CD14-positive monocyte (primary cell): ENCODE measurements around the gene CDH18. TPM values are rescaled to one million over a fixed set of nuclear protein-coding genes. Genes with fewer than 3 reads are reported as not detected.

Source experiments
- DNase-seq, 3 donors: peaks; one replicate each; pipeline ENCODE4 v3.0.0-alpha.2; 2011 to 2022
- H2AFZ ChIP-seq: 2 replicates; pipeline ENCODE4 v1.6.0; 2012; ENCODE audit warnings: mild to moderate bottlenecking, low read depth, low read length, inconsistent platforms; ENCODE audit not compliant: insufficient read depth, poor library complexity, severe bottlenecking
- H3K27ac ChIP-seq, 2 donors: 1 replicate in 1 of 2; 2 replicates in 1 of 2; pipeline ENCODE4 v1.5.1; 2012 to 2013; ENCODE audit warnings: low read length in 2 of 2, control low read depth in 1 of 2, inconsistent platforms in 1 of 2, low read depth in 1 of 2, mild to moderate bottlenecking in 1 of 2
- H3K27me3 ChIP-seq, 2 donors: one replicate each; pipeline versions ENCODE4 v1.6.0 to v1.6.1; 2011 to 2013; ENCODE audit warnings: low read length in 2 of 2; ENCODE audit not compliant: control insufficient read depth in 2 of 2, insufficient read depth in 2 of 2
- H3K36me3 ChIP-seq, 2 donors: replicated peaks in 1 of 2; 1 replicate in 1 of 2; 2 replicates in 1 of 2; pipeline versions ENCODE4 v1.5.1 to v1.6.1; 2012 to 2013; ENCODE audit warnings: low read length in 2 of 2, control low read depth in 1 of 2, inconsistent platforms in 1 of 2, mild to moderate bottlenecking in 1 of 2; ENCODE audit not compliant: insufficient read depth in 2 of 2, control insufficient read depth in 1 of 2
- H3K4me1 ChIP-seq, 2 donors: 1 replicate in 1 of 2; 2 replicates in 1 of 2; pipeline versions ENCODE4 v1.5.1 to v1.6.1; 2012 to 2013; ENCODE audit warnings: low read length in 2 of 2, control low read depth in 1 of 2, inconsistent platforms in 1 of 2, mild to moderate bottlenecking in 1 of 2, moderate library complexity in 1 of 2; ENCODE audit not compliant: insufficient read depth in 2 of 2, control insufficient read depth in 1 of 2
- H3K4me2 ChIP-seq: replicated peaks from 2 replicates; pipeline ENCODE3; 2012; ENCODE audit warnings: low read length, moderate library complexity, mild to moderate bottlenecking; ENCODE audit not compliant: poor library complexity, severe bottlenecking; ENCODE audit errors: extremely low read depth
- H3K4me3 ChIP-seq, 3 experiments: fragments of 200-600 bp in 1 of 3; sonication (generic) in 1 of 3; replicated peaks in 1 of 3; 1 replicate in 2 of 3; 2 replicates in 1 of 3; pipeline ENCODE4 v1.5.1; 2011 to 2013; ENCODE audit warnings: low read length in 3 of 3, mild to moderate bottlenecking in 3 of 3, control low read depth in 2 of 3, low read depth in 2 of 3, inconsistent platforms in 1 of 3, moderate library complexity in 1 of 3
- H3K79me2 ChIP-seq: 2 replicates; pipeline ENCODE4 v1.6.0; 2012; ENCODE audit warnings: mild to moderate bottlenecking, control low read depth, inconsistent platforms, low read length, moderate library complexity; ENCODE audit not compliant: insufficient read depth
- H3K9ac ChIP-seq: 2 replicates; pipeline ENCODE4 v1.6.0; 2017; ENCODE audit warnings: low read length, mild to moderate bottlenecking; ENCODE audit not compliant: insufficient read depth, poor library complexity, severe bottlenecking
- H3K9me3 ChIP-seq, 2 donors: replicated peaks in 1 of 2; 1 replicate in 1 of 2; 2 replicates in 1 of 2; pipeline versions ENCODE4 v1.5.1 to v1.6.1; 2012 to 2013; ENCODE audit warnings: low read length in 2 of 2, control low read depth in 1 of 2; ENCODE audit not compliant: control insufficient read depth in 1 of 2, insufficient read depth in 1 of 2
- H4K20me1 ChIP-seq: 2 replicates; pipeline ENCODE4 v1.6.0; 2012; ENCODE audit warnings: mild to moderate bottlenecking, low read length, control low read depth, moderate library complexity; ENCODE audit not compliant: insufficient read depth
- H3K27ac Mint-ChIP-seq, 7 donors: one replicate each; pipeline ENCODE4 v1.8.0; 2020; ENCODE audit warnings: mild to moderate bottlenecking in 7 of 7, mixed read lengths in 7 of 7, moderate library complexity in 6 of 7, inconsistent platforms in 2 of 7
- H3K27me3 Mint-ChIP-seq, 3 donors: one replicate each; pipeline ENCODE4 v1.8.0; 2021 to 2022; ENCODE audit warnings: low read depth in 3 of 3, mild to moderate bottlenecking in 3 of 3, mixed read lengths in 3 of 3, moderate library complexity in 3 of 3, inconsistent platforms in 1 of 3
- H3K36me3 Mint-ChIP-seq, 2 donors: one replicate each; pipeline ENCODE4 v1.8.0; 2020; ENCODE audit warnings: mixed read lengths in 2 of 2, inconsistent platforms in 1 of 2, mild to moderate bottlenecking in 1 of 2
- H3K4me1 Mint-ChIP-seq: one replicate; pipeline ENCODE4 v1.8.0; 2020; ENCODE audit warnings: mild to moderate bottlenecking, mixed read lengths
- H3K4me3 Mint-ChIP-seq, 2 donors: one replicate each; pipeline ENCODE4 v1.8.0; 2020; ENCODE audit warnings: mild to moderate bottlenecking in 2 of 2, mixed read lengths in 2 of 2, moderate library complexity in 1 of 2
- H3K9me3 Mint-ChIP-seq, 7 donors: one replicate each; pipeline ENCODE4 v1.8.0; 2020 to 2022; ENCODE audit warnings: mixed read lengths in 7 of 7, mild to moderate bottlenecking in 6 of 7, moderate library complexity in 6 of 7, inconsistent platforms in 2 of 7
- whole genome bisulfite sequencing: methylation state at CpG from one replicate; pipeline ENCODE4 v1.1.5; 2013; ENCODE audit warnings: missing lambda C conversion rate; ENCODE audit not compliant: insufficient coverage; 5-methylcytosine and 5-hydroxymethylcytosine counted together
- intact Hi-C, 2 donors: fragments of 100-400 bp; cut with micrococcal nuclease; formaldehyde crosslinking; loops; one replicate each; pipeline versions ENCODE4 v1.15.0 to v1.15.1; 2023
- polyA plus RNA-seq, 3 donors: library from polyadenylated mRNA; depleted of rRNA in 1 of 3; unstranded in 2 of 3; stranded (reverse) in 1 of 3; fragments of 300-500 nt in 2 of 3; fragments of >200 nt in 1 of 3; fragmentation: Illumina TruSeq in 2 of 3; gene quantifications; 1 replicate in 2 of 3; 2 replicates in 1 of 3; pipeline ENCODE4 v1.2.3, GENCODE V29; 2012 to 2021
- TF ChIP-seq, protein P1 (sequence below): fragments of 200-600 bp; IDR thresholded peaks from one replicate; pipeline ENCODE4 v1.8.0; 2022; ENCODE audit warnings: antibody characterized with exemption, mild to moderate bottlenecking

CDH18 gene
- polyA plus RNA-seq, 3 donors = not detected

DNA sequence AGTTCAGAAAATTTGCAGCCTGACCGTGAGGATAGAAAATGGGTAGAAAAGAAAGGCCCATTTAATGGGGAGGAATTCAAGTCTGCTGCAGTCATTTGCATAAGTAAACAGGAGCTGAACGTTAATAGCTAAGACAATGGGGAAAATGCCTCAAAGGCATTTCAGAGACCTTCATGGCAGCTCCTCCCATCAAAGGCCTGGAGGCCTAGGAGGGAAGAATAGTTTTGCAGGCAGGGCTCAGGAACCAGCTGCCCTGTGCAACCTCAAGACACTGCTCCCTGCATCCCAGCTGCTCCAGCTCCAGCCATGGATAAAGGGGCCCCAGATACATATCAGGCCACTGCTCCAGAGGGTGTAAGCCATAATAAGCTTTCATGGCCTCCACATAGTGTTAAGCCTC is 32.2 kb upstream of the CDH18 start:
- no peaks in the 10 kb centered on the region for H3K36me3 ChIP-seq
- 89% methylated on average over 1 of the region's 2 CpGs for WGBS
- Mint-ChIP-seq H3K27me3 (no peaks in the 10 kb centered on the region), H3K9me3 (peaks cover 3 to 14% (median 7%) of the 10 kb centered on the region in 7 donors), H3K4me1 (no peaks in the 10 kb centered on the region), H3K27ac (no peak overlapping the region), H3K4me3 (no peak overlapping the region), H3K36me3 (no peaks in the 10 kb centered on the region)
- no peaks in the 10 kb centered on the region for H3K79me2 ChIP-seq
- H3K4me3 ChIP-seq = no peak overlapping the region
- no peak for DNase-seq
- no peaks in the 10 kb centered on the region for H4K20me1 ChIP-seq
- H3K4me2 ChIP-seq = no peak overlapping the region
- TF ChIP-seq, protein P1, sequence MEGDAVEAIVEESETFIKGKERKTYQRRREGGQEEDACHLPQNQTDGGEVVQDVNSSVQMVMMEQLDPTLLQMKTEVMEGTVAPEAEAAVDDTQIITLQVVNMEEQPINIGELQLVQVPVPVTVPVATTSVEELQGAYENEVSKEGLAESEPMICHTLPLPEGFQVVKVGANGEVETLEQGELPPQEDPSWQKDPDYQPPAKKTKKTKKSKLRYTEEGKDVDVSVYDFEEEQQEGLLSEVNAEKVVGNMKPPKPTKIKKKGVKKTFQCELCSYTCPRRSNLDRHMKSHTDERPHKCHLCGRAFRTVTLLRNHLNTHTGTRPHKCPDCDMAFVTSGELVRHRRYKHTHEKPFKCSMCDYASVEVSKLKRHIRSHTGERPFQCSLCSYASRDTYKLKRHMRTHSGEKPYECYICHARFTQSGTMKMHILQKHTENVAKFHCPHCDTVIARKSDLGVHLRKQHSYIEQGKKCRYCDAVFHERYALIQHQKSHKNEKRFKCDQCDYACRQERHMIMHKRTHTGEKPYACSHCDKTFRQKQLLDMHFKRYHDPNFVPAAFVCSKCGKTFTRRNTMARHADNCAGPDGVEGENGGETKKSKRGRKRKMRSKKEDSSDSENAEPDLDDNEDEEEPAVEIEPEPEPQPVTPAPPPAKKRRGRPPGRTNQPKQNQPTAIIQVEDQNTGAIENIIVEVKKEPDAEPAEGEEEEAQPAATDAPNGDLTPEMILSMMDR = no peak
- no peaks in the 10 kb centered on the region for H3K27me3 ChIP-seq
- H3K4me1 ChIP-seq = no peaks in the 10 kb centered on the region
- peaks cover 16 to 17% of the 10 kb centered on the region in 2 donors for H3K9me3 ChIP-seq
- intact Hi-C loops = no loop called here
- no peak overlapping the region for H3K27ac ChIP-seq
- H2AFZ ChIP-seq = no peak overlapping the region
- H3K9ac ChIP-seq = no peak overlapping the region

- Histone ChIP-seq H3K4me1 (no peaks in the 10 kb centered on the region), H3K27ac (no peak overlapping the region), H3K79me2 (no peaks in the 10 kb centered on the region), H3K27me3 (no peaks in the 10 kb centered on the region), H4K20me1 (no peaks in the 10 kb centered on the region), H3K9me3 (peaks cover 11 to 25% of the 10 kb centered on the region in 2 donors), H3K9ac (no peak overlapping the region), H3K4me2 (no peak overlapping the region), H3K36me3 (no peaks in the 10 kb centered on the region), H3K4me3 (no peak overlapping the region), H2AFZ (no peak overlapping the region)
- intact Hi-C loops = no loop called here
- Mint-ChIP-seq H3K9me3 (peaks cover 0 to 12% (median 5%) of the 10 kb centered on the region in 7 donors), H3K27me3 (no peaks in the 10 kb centered on the region), H3K4me1 (no peaks in the 10 kb centered on the region), H3K27ac (no peak overlapping the region), H3K36me3 (no peaks in the 10 kb centered on the region), H3K4me3 (no peak overlapping the region)
- TF ChIP-seq, protein P1 = no peak
- no CpG with 5 or more reads among the region's 1 CpG for WGBS
- DNase-seq = no peak
These were observed 29.0 kb upstream of the CDH18 start for GRCh38 chr5:20017021-20017420.
